Peyer's patch (tissue), 4 donors: ENCODE results near the gene PLOD1. TPM values are rescaled to one million over a fixed set of nuclear protein-coding genes. Genes with fewer than 3 reads are reported as not detected.
"Not testable (repeated sequence)": the region's sequence is repeated elsewhere in the genome, so short reads cannot be mapped to it uniquely, and the experiment has no call there.

ENCODE experiments used
- DNase-seq, 3 donors: peaks; one replicate each; pipeline ENCODE4 v3.0.0-alpha.2; 2017 to 2019
- H3K27ac ChIP-seq, 4 donors: fragments of 200-600 bp; sonication (generic); one replicate each; pipeline ENCODE4 v1.5.1; 2016 to 2019
- H3K27me3 ChIP-seq, 2 donors: fragments of 200-600 bp; sonication (generic); one replicate each; pipeline ENCODE4 v1.5.1; 2019
- H3K36me3 ChIP-seq, 3 donors: fragments of 200-600 bp; sonication (generic); one replicate each; pipeline ENCODE4 v1.5.1; 2016 to 2019
- H3K4me1 ChIP-seq, 4 donors: fragments of 200-600 bp; sonication (generic); one replicate each; pipeline ENCODE4 v1.5.1; 2016 to 2019
- H3K4me3 ChIP-seq, 4 donors: fragments of 200-600 bp; sonication (generic); 1 replicate in 3 of 4; 2 replicates in 1 of 4; pipeline ENCODE4 v1.5.1; 2016 to 2019; ENCODE audit warnings: mild to moderate bottlenecking in 1 of 4
- H3K9me3 ChIP-seq, 4 donors: fragments of 200-600 bp; sonication (generic); one replicate each; pipeline ENCODE4 v1.5.1; 2016 to 2019; ENCODE audit warnings: mild to moderate bottlenecking in 1 of 4
- POLR2A ChIP-seq, 2 donors: fragments of 450-650 bp; IDR thresholded peaks; one replicate each; pipeline ENCODE4 v1.5.1; 2017; ENCODE audit warnings: antibody characterized with exemption in 2 of 2, mild to moderate bottlenecking in 2 of 2, moderate library complexity in 2 of 2
- total RNA-seq, 4 donors: library from RNA; depleted of rRNA; stranded (reverse); fragments of >200 nt; gene quantifications; one replicate each; pipeline ENCODE4 v1.1.0, GENCODE V29; 2016
- TF ChIP-seq, protein P1 (sequence below), 6 experiments: fragments of 450-650 bp in 4 of 6; fragments of 200-600 bp in 2 of 6; sonication (generic) in 1 of 6; IDR thresholded peaks; one replicate each; pipeline ENCODE4 v1.5.1; 2017 to 2019; ENCODE audit warnings: antibody characterized with exemption in 6 of 6, mild to moderate bottlenecking in 3 of 6, moderate library complexity in 1 of 6

Gene PLOD1
- total RNA-seq, 4 donors from 2014 or later, result 23.9 to 75.2 (median 47.0) TPM

DNA sequence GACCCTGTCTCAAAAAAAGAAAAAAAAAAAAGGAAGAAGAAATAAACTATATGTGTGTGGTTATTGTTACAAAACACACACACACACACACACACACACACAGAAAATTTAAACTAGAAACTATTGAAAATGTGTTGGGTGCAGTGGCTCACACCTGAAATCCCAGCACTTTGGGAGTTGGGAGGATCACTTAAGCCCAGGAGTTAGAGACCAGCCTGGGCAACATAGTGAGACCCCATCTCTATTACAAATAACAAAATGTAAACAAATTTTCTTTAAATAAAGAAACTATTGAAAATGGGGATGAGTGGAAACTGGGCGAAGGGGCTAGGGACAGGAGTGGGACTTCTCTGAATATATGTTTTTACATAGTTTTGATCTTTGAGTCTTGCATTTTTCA is 31.3 kb upstream of the PLOD1 start:
- Histone ChIP-seq H3K4me3 (no peak overlapping the region), H3K4me1 (no peaks in the 10 kb centered on the region), H3K27ac (no peak overlapping the region)

DNA sequence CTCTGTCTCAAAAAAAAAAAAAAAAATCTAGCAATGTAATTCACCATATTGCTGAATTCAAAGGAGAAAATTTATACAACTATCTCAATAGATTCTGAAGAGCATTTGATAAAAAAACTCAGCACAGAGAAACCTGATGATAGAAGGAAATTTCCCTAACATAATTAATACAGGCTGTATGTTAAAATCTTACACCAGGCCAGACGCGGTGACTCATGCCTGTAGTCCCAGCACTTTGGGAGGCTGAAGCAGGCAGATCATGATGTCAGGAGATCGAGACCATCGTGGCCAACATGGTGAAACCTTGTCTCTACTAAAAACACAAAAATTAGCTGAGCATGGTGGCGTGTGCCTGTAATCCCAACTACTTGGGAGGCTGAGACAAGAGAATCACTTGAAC is 30.4 kb upstream of the PLOD1 start:
- not testable (repeated sequence) for DNase-seq, H3K27me3 ChIP-seq, H3K4me1 ChIP-seq, H3K9me3 ChIP-seq, H3K36me3 ChIP-seq, H3K4me3 ChIP-seq, H3K27ac ChIP-seq

More for the DNA sequence above, 31.3 kb upstream of the PLOD1 start:
- no peaks in the 10 kb centered on the region for H3K36me3 ChIP-seq
- no peaks in the 10 kb centered on the region for H3K9me3 ChIP-seq
- TF ChIP-seq, protein P1, sequence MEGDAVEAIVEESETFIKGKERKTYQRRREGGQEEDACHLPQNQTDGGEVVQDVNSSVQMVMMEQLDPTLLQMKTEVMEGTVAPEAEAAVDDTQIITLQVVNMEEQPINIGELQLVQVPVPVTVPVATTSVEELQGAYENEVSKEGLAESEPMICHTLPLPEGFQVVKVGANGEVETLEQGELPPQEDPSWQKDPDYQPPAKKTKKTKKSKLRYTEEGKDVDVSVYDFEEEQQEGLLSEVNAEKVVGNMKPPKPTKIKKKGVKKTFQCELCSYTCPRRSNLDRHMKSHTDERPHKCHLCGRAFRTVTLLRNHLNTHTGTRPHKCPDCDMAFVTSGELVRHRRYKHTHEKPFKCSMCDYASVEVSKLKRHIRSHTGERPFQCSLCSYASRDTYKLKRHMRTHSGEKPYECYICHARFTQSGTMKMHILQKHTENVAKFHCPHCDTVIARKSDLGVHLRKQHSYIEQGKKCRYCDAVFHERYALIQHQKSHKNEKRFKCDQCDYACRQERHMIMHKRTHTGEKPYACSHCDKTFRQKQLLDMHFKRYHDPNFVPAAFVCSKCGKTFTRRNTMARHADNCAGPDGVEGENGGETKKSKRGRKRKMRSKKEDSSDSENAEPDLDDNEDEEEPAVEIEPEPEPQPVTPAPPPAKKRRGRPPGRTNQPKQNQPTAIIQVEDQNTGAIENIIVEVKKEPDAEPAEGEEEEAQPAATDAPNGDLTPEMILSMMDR (IDR thresholded peaks at IDR 0.05), result no peak
- no peak for TF ChIP-seq POLR2A (IDR thresholded peaks at IDR 0.05)
- DNase-seq, result no peak
- peaks cover 0 to 7% of the 10 kb centered on the region in 2 donors for H3K27me3 ChIP-seq

DNA sequence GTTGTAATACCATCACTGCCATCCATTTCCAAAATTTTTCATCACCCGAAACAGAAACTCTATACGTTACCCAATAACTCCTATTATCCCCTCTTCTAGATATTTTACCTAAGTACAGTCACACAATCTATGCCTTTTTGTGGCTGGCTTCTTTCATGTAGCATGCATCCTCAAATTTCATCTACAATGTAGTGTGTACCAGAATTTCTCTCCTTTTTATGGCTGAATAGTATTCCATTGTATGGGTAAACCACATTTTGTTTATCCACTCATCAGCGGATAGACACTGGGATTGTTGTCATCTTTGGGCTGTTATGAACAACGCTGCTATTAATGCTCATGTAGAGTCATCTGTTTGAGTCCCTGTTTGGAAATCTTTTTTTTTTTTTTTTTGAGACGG is 29.5 kb upstream of the PLOD1 start:
- no peak for TF ChIP-seq POLR2A (IDR thresholded peaks at IDR 0.05)
- TF ChIP-seq, protein P1 (IDR thresholded peaks at IDR 0.05), result no peak
- H3K9me3 ChIP-seq, result no peaks in the 10 kb centered on the region
- H3K4me3 ChIP-seq, result no peak overlapping the region
- H3K27me3 ChIP-seq, result no peaks in the 10 kb centered on the region
- no peak for DNase-seq
- peaks cover 0 to 5% (median 0%) of the 10 kb centered on the region in 4 donors for H3K4me1 ChIP-seq
- H3K36me3 ChIP-seq, result no peaks in the 10 kb centered on the region
- H3K27ac ChIP-seq, result no peak overlapping the region

DNA sequence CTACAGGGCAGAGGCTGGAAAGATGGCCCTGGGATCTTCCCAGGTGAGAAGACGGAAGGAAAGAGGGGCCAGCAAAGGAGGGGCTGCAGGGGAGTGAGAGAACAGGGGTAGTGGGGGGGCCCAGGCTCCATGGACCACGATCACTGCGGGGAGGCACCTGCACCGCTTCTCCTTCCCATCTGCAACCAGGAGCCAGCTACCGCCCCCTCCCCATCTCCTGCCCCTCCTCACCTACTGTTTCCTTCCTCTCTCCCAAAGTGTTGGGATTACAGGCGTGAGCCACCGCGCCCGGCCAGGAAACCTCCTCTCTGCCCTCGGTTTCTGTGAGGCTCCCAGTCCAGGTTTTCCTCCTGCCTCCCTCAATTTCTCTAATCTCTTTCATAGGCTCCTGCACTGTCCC is 27.6 kb upstream of the PLOD1 start:
- Histone ChIP-seq H3K9me3 (no peaks in the 10 kb centered on the region), H3K36me3 (no peaks in the 10 kb centered on the region)

GRCh38 chr1:11907275-11908094 is 27.0 kb upstream of the PLOD1 start:
- TF ChIP-seq, protein P1 (IDR thresholded peaks at IDR 0.05), result peak; percentile 78 to 96 (median 92)
- no peak for TF ChIP-seq POLR2A (IDR thresholded peaks at IDR 0.05)
- peak; percentile 90 to 97 (median 91) for DNase-seq
- Histone ChIP-seq H3K27ac (peak overlapping the region; percentile 94 to 100 (median 96)), H3K4me1 (peaks cover 0 to 5% (median 0%) of the 10 kb centered on the region in 4 donors), H3K27me3 (no peaks in the 10 kb centered on the region), H3K9me3 (no peaks in the 10 kb centered on the region), H3K4me3 (peak overlapping the region in 2 of 4 donors; percentile 62 to 80), H3K36me3 (no peaks in the 10 kb centered on the region)

More for the DNA sequence above, 27.6 kb upstream of the PLOD1 start:
- Histone ChIP-seq H3K27me3 (no peaks in the 10 kb centered on the region), H3K27ac (no peak overlapping the region), H3K4me1 (peaks cover 0 to 5% (median 0%) of the 10 kb centered on the region in 4 donors), H3K4me3 (no peak overlapping the region)
- TF ChIP-seq, protein P1 (IDR thresholded peaks at IDR 0.05), result no peak
- TF ChIP-seq POLR2A (IDR thresholded peaks at IDR 0.05), result no peak
- no peak for DNase-seq

GRCh38 chr1:11908095-11908675 is 26.3 kb upstream of the PLOD1 start:
- H3K27me3 ChIP-seq, result no peaks in the 10 kb centered on the region
- no peaks in the 10 kb centered on the region for H3K36me3 ChIP-seq
- peak overlapping the region; percentile 94 to 100 (median 96) for H3K27ac ChIP-seq
- peak; percentile 93 to 99 for TF ChIP-seq POLR2A (IDR thresholded peaks at IDR 0.05)
- TF ChIP-seq, protein P1 (IDR thresholded peaks at IDR 0.05), result peak in 1 of 6 experiments; percentile 17
- peak in 2 of 3 donors; percentile 52 to 69 for DNase-seq
- peaks cover 0 to 12% (median 0%) of the 10 kb centered on the region in 4 donors for H3K4me1 ChIP-seq
- peak overlapping the region; percentile 59 to 80 (median 62) for H3K4me3 ChIP-seq
- H3K9me3 ChIP-seq, result no peaks in the 10 kb centered on the region

DNA sequence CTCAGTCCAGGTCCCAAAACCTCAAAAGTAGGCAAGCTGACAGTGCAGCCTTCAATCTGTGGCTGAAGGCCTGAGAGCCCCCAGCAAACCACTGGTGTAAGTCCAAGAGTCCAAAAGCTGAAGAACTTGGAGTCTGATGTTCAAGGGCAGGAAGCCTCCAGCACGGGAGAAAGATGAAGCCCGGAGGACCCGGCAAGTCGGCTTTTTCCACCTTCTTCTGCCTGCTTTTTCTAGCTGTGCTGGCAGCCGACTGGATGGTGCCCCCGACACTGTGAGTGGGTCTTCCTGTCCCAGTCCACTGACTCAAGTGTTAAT is 23.6 kb upstream of the PLOD1 start:
- not testable (repeated sequence) for H3K36me3 ChIP-seq, DNase-seq, H3K9me3 ChIP-seq, H3K4me3 ChIP-seq, H3K27me3 ChIP-seq
- H3K4me1 ChIP-seq, result peaks cover 0 to 13% (median 0%) of the 10 kb centered on the region in 4 donors
- H3K27ac ChIP-seq, result peak overlapping the region in 1 of 4 donors; percentile 30
